CD14-positive monocyte (primary cell): Measurements from ENCODE around the gene NID2. TPM values are rescaled to one million over a fixed set of nuclear protein-coding genes. Genes with fewer than 3 reads are reported as not detected.

Experiments used
- DNase-seq, 3 donors: peaks; one replicate each; pipeline ENCODE4 v3.0.0-alpha.2; 2011 to 2022
- H2AFZ ChIP-seq: 2 replicates; pipeline ENCODE4 v1.6.0; 2012; ENCODE audit warnings: mild to moderate bottlenecking, low read depth, low read length, inconsistent platforms; ENCODE audit not compliant: insufficient read depth, poor library complexity, severe bottlenecking
- H3K27ac ChIP-seq, 2 donors: 1 replicate in 1 of 2; 2 replicates in 1 of 2; pipeline ENCODE4 v1.5.1; 2012 to 2013; ENCODE audit warnings: low read length in 2 of 2, control low read depth in 1 of 2, inconsistent platforms in 1 of 2, low read depth in 1 of 2, mild to moderate bottlenecking in 1 of 2
- H3K27me3 ChIP-seq, 2 donors: one replicate each; pipeline versions ENCODE4 v1.6.0 to v1.6.1; 2011 to 2013; ENCODE audit warnings: low read length in 2 of 2; ENCODE audit not compliant: control insufficient read depth in 2 of 2, insufficient read depth in 2 of 2
- H3K36me3 ChIP-seq, 2 donors: replicated peaks in 1 of 2; 1 replicate in 1 of 2; 2 replicates in 1 of 2; pipeline versions ENCODE4 v1.5.1 to v1.6.1; 2012 to 2013; ENCODE audit warnings: low read length in 2 of 2, control low read depth in 1 of 2, inconsistent platforms in 1 of 2, mild to moderate bottlenecking in 1 of 2; ENCODE audit not compliant: insufficient read depth in 2 of 2, control insufficient read depth in 1 of 2
- H3K4me1 ChIP-seq, 2 donors: 1 replicate in 1 of 2; 2 replicates in 1 of 2; pipeline versions ENCODE4 v1.5.1 to v1.6.1; 2012 to 2013; ENCODE audit warnings: low read length in 2 of 2, control low read depth in 1 of 2, inconsistent platforms in 1 of 2, mild to moderate bottlenecking in 1 of 2, moderate library complexity in 1 of 2; ENCODE audit not compliant: insufficient read depth in 2 of 2, control insufficient read depth in 1 of 2
- H3K4me2 ChIP-seq: replicated peaks from 2 replicates; pipeline ENCODE3; 2012; ENCODE audit warnings: low read length, moderate library complexity, mild to moderate bottlenecking; ENCODE audit not compliant: poor library complexity, severe bottlenecking; ENCODE audit errors: extremely low read depth
- H3K4me3 ChIP-seq, 3 experiments: fragments of 200-600 bp in 1 of 3; sonication (generic) in 1 of 3; replicated peaks in 1 of 3; 1 replicate in 2 of 3; 2 replicates in 1 of 3; pipeline ENCODE4 v1.5.1; 2011 to 2013; ENCODE audit warnings: low read length in 3 of 3, mild to moderate bottlenecking in 3 of 3, control low read depth in 2 of 3, low read depth in 2 of 3, inconsistent platforms in 1 of 3, moderate library complexity in 1 of 3
- H3K79me2 ChIP-seq: 2 replicates; pipeline ENCODE4 v1.6.0; 2012; ENCODE audit warnings: mild to moderate bottlenecking, control low read depth, inconsistent platforms, low read length, moderate library complexity; ENCODE audit not compliant: insufficient read depth
- H3K9ac ChIP-seq: 2 replicates; pipeline ENCODE4 v1.6.0; 2017; ENCODE audit warnings: low read length, mild to moderate bottlenecking; ENCODE audit not compliant: insufficient read depth, poor library complexity, severe bottlenecking
- H3K9me3 ChIP-seq, 2 donors: replicated peaks in 1 of 2; 1 replicate in 1 of 2; 2 replicates in 1 of 2; pipeline versions ENCODE4 v1.5.1 to v1.6.1; 2012 to 2013; ENCODE audit warnings: low read length in 2 of 2, control low read depth in 1 of 2; ENCODE audit not compliant: control insufficient read depth in 1 of 2, insufficient read depth in 1 of 2
- H4K20me1 ChIP-seq: 2 replicates; pipeline ENCODE4 v1.6.0; 2012; ENCODE audit warnings: mild to moderate bottlenecking, low read length, control low read depth, moderate library complexity; ENCODE audit not compliant: insufficient read depth
- H3K27ac Mint-ChIP-seq, 7 donors: one replicate each; pipeline ENCODE4 v1.8.0; 2020; ENCODE audit warnings: mild to moderate bottlenecking in 7 of 7, mixed read lengths in 7 of 7, moderate library complexity in 6 of 7, inconsistent platforms in 2 of 7
- H3K27me3 Mint-ChIP-seq, 3 donors: one replicate each; pipeline ENCODE4 v1.8.0; 2021 to 2022; ENCODE audit warnings: low read depth in 3 of 3, mild to moderate bottlenecking in 3 of 3, mixed read lengths in 3 of 3, moderate library complexity in 3 of 3, inconsistent platforms in 1 of 3
- H3K36me3 Mint-ChIP-seq, 2 donors: one replicate each; pipeline ENCODE4 v1.8.0; 2020; ENCODE audit warnings: mixed read lengths in 2 of 2, inconsistent platforms in 1 of 2, mild to moderate bottlenecking in 1 of 2
- H3K4me1 Mint-ChIP-seq: one replicate; pipeline ENCODE4 v1.8.0; 2020; ENCODE audit warnings: mild to moderate bottlenecking, mixed read lengths
- H3K4me3 Mint-ChIP-seq, 2 donors: one replicate each; pipeline ENCODE4 v1.8.0; 2020; ENCODE audit warnings: mild to moderate bottlenecking in 2 of 2, mixed read lengths in 2 of 2, moderate library complexity in 1 of 2
- H3K9me3 Mint-ChIP-seq, 7 donors: one replicate each; pipeline ENCODE4 v1.8.0; 2020 to 2022; ENCODE audit warnings: mixed read lengths in 7 of 7, mild to moderate bottlenecking in 6 of 7, moderate library complexity in 6 of 7, inconsistent platforms in 2 of 7
- WGBS: methylation state at CpG from one replicate; pipeline ENCODE4 v1.1.5; 2013; ENCODE audit warnings: missing lambda C conversion rate; ENCODE audit not compliant: insufficient coverage; 5-methylcytosine and 5-hydroxymethylcytosine counted together
- intact Hi-C, 2 donors: fragments of 100-400 bp; cut with micrococcal nuclease; formaldehyde crosslinking; loops; one replicate each; pipeline versions ENCODE4 v1.15.0 to v1.15.1; 2023
- polyA plus RNA-seq, 3 donors: library from polyadenylated mRNA; depleted of rRNA in 1 of 3; unstranded in 2 of 3; stranded (reverse) in 1 of 3; fragments of 300-500 nt in 2 of 3; fragments of >200 nt in 1 of 3; fragmentation: Illumina TruSeq in 2 of 3; gene quantifications; 1 replicate in 2 of 3; 2 replicates in 1 of 3; pipeline ENCODE4 v1.2.3, GENCODE V29; 2012 to 2021
- TF ChIP-seq, protein P1 (sequence below): fragments of 200-600 bp; IDR thresholded peaks from one replicate; pipeline ENCODE4 v1.8.0; 2022; ENCODE audit warnings: antibody characterized with exemption, mild to moderate bottlenecking

The NID2 gene
- polyA plus RNA-seq, 3 donors: not detected

DNA sequence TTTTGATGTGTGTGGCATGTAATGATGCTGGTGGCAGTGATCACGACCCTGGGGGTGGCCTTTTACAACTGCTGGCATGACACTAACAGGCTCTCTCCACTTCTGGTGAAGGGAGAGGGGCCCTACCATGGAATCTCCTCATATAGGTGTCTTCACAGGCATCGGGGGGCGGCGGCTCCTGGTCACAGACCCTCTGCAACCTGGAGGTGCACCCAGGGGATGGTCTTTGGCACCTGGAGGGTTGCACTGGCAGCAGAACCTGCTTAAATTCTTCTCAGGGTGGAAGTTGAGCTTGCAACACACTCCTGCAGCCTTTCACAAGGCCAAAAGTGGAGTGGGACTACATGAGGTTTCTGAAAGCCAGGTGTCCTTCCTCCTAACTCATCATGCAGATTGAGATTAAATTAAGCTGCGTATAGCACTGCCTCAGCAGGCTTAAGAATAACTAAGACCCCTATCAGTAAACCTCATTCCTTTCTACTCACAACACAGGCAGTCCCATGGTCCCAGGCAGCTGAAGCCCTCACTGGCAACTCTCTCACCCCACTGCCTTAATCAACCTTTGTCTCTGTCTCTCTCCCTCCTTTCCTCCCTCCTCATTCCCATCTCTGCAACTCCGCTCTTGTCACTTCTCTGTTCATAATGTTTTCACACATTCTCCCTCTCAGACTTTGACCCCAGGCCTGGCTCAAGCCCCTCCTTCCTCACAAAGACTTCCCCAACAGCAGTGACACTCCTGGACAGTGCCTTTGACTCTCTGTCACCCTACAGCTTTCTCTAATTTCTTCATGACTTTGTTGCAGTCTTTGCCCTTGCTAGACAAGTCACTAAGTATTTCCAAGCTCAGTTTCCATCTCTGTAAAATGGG lies 18.9 kb downstream of the NID2 start:
- no peaks in the 10 kb centered on the region for H3K27me3 ChIP-seq
- no peak overlapping the region for H3K4me3 Mint-ChIP-seq
- no peak overlapping the region for H3K27ac ChIP-seq
- H3K36me3 Mint-ChIP-seq: no peaks in the 10 kb centered on the region
- peaks cover 1 to 6% (median 2%) of the 10 kb centered on the region in 3 donors for H3K27me3 Mint-ChIP-seq
- H3K36me3 ChIP-seq: no peaks in the 10 kb centered on the region
- H3K9ac ChIP-seq: no peak overlapping the region
- H2AFZ ChIP-seq: no peak overlapping the region
- H3K79me2 ChIP-seq: no peaks in the 10 kb centered on the region
- peaks cover 0 to 1% (median 0%) of the 10 kb centered on the region in 7 donors for H3K9me3 Mint-ChIP-seq
- WGBS: 73% methylated on average over 6 of the region's 6 CpGs
- H3K4me3 ChIP-seq: no peak overlapping the region
- H4K20me1 ChIP-seq: no peaks in the 10 kb centered on the region
- no peaks in the 10 kb centered on the region for H3K4me1 Mint-ChIP-seq
- no peaks in the 10 kb centered on the region for H3K4me1 ChIP-seq
- H3K9me3 ChIP-seq: no peaks in the 10 kb centered on the region
- intact Hi-C loops: no loop called here
- no peak overlapping the region for H3K27ac Mint-ChIP-seq
- TF ChIP-seq, protein P1, sequence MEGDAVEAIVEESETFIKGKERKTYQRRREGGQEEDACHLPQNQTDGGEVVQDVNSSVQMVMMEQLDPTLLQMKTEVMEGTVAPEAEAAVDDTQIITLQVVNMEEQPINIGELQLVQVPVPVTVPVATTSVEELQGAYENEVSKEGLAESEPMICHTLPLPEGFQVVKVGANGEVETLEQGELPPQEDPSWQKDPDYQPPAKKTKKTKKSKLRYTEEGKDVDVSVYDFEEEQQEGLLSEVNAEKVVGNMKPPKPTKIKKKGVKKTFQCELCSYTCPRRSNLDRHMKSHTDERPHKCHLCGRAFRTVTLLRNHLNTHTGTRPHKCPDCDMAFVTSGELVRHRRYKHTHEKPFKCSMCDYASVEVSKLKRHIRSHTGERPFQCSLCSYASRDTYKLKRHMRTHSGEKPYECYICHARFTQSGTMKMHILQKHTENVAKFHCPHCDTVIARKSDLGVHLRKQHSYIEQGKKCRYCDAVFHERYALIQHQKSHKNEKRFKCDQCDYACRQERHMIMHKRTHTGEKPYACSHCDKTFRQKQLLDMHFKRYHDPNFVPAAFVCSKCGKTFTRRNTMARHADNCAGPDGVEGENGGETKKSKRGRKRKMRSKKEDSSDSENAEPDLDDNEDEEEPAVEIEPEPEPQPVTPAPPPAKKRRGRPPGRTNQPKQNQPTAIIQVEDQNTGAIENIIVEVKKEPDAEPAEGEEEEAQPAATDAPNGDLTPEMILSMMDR: no peak
- no peak for DNase-seq
- H3K4me2 ChIP-seq: no peak overlapping the region

DNA sequence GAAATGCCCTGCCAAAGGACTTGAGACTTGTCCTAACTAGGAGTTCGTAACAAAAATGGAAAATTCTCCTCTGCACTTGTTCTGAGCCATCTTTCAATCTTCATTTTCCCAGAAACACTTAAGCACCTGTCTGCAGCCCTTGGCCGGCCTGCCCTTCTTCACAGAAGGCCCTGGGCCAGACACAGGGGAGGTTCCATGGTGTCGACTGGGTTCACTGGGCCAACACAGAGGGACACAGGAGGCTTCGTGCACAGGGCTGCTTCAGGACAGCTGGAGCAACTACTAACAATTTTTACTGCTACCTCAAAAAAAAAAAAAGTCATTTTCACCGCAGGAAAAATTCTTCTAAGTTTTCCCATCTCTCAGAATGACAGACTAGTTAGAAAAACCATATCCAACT lies 19.6 kb downstream of the NID2 start:
- peaks cover 0 to 1% (median 0%) of the 10 kb centered on the region in 7 donors for H3K9me3 Mint-ChIP-seq
- no peak overlapping the region for H3K4me3 Mint-ChIP-seq
- no peak overlapping the region for H3K9ac ChIP-seq
- H3K79me2 ChIP-seq: no peaks in the 10 kb centered on the region
- H4K20me1 ChIP-seq: no peaks in the 10 kb centered on the region
- H3K4me3 ChIP-seq: no peak overlapping the region
- no peak overlapping the region for H2AFZ ChIP-seq
- H3K27ac ChIP-seq: no peak overlapping the region
- peaks cover 1 to 6% (median 2%) of the 10 kb centered on the region in 3 donors for H3K27me3 Mint-ChIP-seq
- H3K36me3 Mint-ChIP-seq: no peaks in the 10 kb centered on the region
- no peaks in the 10 kb centered on the region for H3K9me3 ChIP-seq
- no peak overlapping the region for H3K27ac Mint-ChIP-seq
- TF ChIP-seq, protein P1: no peak
- DNase-seq: no peak
- H3K27me3 ChIP-seq: no peaks in the 10 kb centered on the region
- no peak overlapping the region for H3K4me2 ChIP-seq
- 100% methylated on average over 2 of the region's 5 CpGs for WGBS
- no peaks in the 10 kb centered on the region for H3K4me1 Mint-ChIP-seq
- H3K4me1 ChIP-seq: no peaks in the 10 kb centered on the region
- H3K36me3 ChIP-seq: no peaks in the 10 kb centered on the region
- intact Hi-C loops: no loop called here
